DND-41 (cell line): Measurements from ENCODE around the gene COBL.

Experiments
- ATAC-seq: fragments of 200-7000 bp; cut with Tn5 transposase; 3 replicates; pipeline ENCODE4 v1.9.1; 2021; ENCODE audit warnings: low read depth; ENCODE audit not compliant: insufficient read depth
- DNase-seq: peaks from one replicate; pipeline ENCODE4 v3.0.0-alpha.2; 2020
- H2AFZ ChIP-seq: 2 replicates; pipeline ENCODE4 v1.6.0; 2012; ENCODE audit warnings: low read depth, low read length
- H3K27ac ChIP-seq: 2 replicates; pipeline ENCODE4 v1.5.1; 2012; ENCODE audit warnings: low read length, inconsistent platforms
- H3K27me3 ChIP-seq: fragments of 200-600 bp; sonication (generic); 2 replicates; pipeline ENCODE4 v1.6.0; 2012; ENCODE audit warnings: low read length, mild to moderate bottlenecking, inconsistent platforms; ENCODE audit not compliant: insufficient read depth, poor library complexity
- H3K36me3 ChIP-seq: 2 replicates; pipeline ENCODE4 v1.5.1; 2012; ENCODE audit warnings: low read length, inconsistent platforms; ENCODE audit not compliant: insufficient read depth
- H3K4me1 ChIP-seq: 2 replicates; pipeline ENCODE4 v1.5.1; 2012; ENCODE audit warnings: mild to moderate bottlenecking, low read length; ENCODE audit not compliant: insufficient read depth
- H3K4me2 ChIP-seq: 2 replicates; pipeline ENCODE4 v1.6.0; 2012; ENCODE audit warnings: mild to moderate bottlenecking, moderate library complexity, low read length, inconsistent platforms; ENCODE audit not compliant: insufficient read depth
- H3K4me3 ChIP-seq, 2 experiments: fragments of 200-600 bp in 1 of 2; shearing (Covaris generic) in 1 of 2; 2 replicates each; pipeline ENCODE4 v1.5.1; 2012 to 2016; ENCODE audit warnings: inconsistent platforms in 2 of 2, low read length in 2 of 2, mild to moderate bottlenecking in 2 of 2, low read depth in 1 of 2, moderate library complexity in 1 of 2
- H3K79me2 ChIP-seq: 2 replicates; pipeline ENCODE4 v1.6.0; 2012; ENCODE audit warnings: low read length, inconsistent platforms; ENCODE audit not compliant: insufficient read depth
- H3K9ac ChIP-seq: 2 replicates; pipeline ENCODE4 v1.6.0; 2012; ENCODE audit warnings: low read depth, mild to moderate bottlenecking, inconsistent platforms, low read length, moderate library complexity
- H3K9me3 ChIP-seq: 2 replicates; pipeline ENCODE4 v1.5.1; 2012; ENCODE audit warnings: low read length, moderate library complexity, mild to moderate bottlenecking, inconsistent platforms; ENCODE audit not compliant: insufficient read depth, severe bottlenecking
- H4K20me1 ChIP-seq: 2 replicates; pipeline ENCODE4 v1.6.0; 2012; ENCODE audit warnings: low read length; ENCODE audit not compliant: insufficient read depth
- EZH2 ChIP-seq: IDR thresholded peaks from 3 replicates; pipeline ENCODE4 v1.6.1; 2012; ENCODE audit warnings: borderline replicate concordance, low read depth, mild to moderate bottlenecking, moderate library complexity, low read length, inconsistent platforms; ENCODE audit not compliant: severe bottlenecking
- TF ChIP-seq, protein P1 (sequence below): IDR thresholded peaks from 2 replicates; pipeline ENCODE4 v1.5.1; 2012; ENCODE audit warnings: borderline replicate concordance, low read length, moderate library complexity, mild to moderate bottlenecking; ENCODE audit not compliant: poor library complexity, severe bottlenecking; ENCODE audit errors: extremely low read depth

Gene COBL

DNA sequence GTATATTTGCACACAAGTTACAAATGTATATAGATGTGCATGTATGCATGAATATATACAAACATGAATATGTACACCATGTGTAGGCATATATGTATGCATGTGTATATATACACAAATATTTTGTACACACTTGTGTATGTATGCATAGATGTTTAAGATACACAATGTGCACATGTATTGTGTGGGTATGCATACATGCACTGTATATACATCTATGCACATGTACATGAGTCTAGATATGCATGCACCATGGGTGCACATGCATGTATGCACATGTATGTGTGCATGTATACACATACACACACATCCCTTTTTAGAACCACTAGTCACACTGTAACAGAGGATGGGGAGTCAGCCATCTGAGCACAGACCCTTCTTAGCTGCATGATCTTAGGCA, 249.4 kb downstream of the COBL start:
- Histone ChIP-seq H4K20me1 (no peaks in the 10 kb centered on the region), H3K4me3 (no peak overlapping the region), H3K9ac (no peak overlapping the region), H3K36me3 (no peaks in the 10 kb centered on the region), H3K27me3 (peaks cover 6% of the 10 kb centered on the region), H3K9me3 (no peaks in the 10 kb centered on the region), H3K79me2 (no peaks in the 10 kb centered on the region), H3K4me2 (no peak overlapping the region), H3K4me1 (no peaks in the 10 kb centered on the region), H3K27ac (no peak overlapping the region), H2AFZ (no peak overlapping the region)
- ATAC-seq, result no peak
- no peak for DNase-seq
- TF ChIP-seq, protein P1, sequence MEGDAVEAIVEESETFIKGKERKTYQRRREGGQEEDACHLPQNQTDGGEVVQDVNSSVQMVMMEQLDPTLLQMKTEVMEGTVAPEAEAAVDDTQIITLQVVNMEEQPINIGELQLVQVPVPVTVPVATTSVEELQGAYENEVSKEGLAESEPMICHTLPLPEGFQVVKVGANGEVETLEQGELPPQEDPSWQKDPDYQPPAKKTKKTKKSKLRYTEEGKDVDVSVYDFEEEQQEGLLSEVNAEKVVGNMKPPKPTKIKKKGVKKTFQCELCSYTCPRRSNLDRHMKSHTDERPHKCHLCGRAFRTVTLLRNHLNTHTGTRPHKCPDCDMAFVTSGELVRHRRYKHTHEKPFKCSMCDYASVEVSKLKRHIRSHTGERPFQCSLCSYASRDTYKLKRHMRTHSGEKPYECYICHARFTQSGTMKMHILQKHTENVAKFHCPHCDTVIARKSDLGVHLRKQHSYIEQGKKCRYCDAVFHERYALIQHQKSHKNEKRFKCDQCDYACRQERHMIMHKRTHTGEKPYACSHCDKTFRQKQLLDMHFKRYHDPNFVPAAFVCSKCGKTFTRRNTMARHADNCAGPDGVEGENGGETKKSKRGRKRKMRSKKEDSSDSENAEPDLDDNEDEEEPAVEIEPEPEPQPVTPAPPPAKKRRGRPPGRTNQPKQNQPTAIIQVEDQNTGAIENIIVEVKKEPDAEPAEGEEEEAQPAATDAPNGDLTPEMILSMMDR, result no peak
- no peak for TF ChIP-seq EZH2

- Histone ChIP-seq H3K4me1 (no peaks in the 10 kb centered on the region), H3K79me2 (no peaks in the 10 kb centered on the region), H4K20me1 (no peaks in the 10 kb centered on the region), H3K36me3 (no peaks in the 10 kb centered on the region), H3K9ac (no peak overlapping the region), H3K27ac (no peak overlapping the region), H2AFZ (no peak overlapping the region), H3K9me3 (no peaks in the 10 kb centered on the region), H3K4me2 (no peak overlapping the region), H3K27me3 (peaks cover 6% of the 10 kb centered on the region), H3K4me3 (no peak overlapping the region)
- DNase-seq (no peak), ATAC-seq (no peak)
- TF ChIP-seq, protein P1, result no peak
- no peak for TF ChIP-seq EZH2
Observed at GRCh38 chr7:51066405-51066882, 250.2 kb downstream of the COBL start.

DNA sequence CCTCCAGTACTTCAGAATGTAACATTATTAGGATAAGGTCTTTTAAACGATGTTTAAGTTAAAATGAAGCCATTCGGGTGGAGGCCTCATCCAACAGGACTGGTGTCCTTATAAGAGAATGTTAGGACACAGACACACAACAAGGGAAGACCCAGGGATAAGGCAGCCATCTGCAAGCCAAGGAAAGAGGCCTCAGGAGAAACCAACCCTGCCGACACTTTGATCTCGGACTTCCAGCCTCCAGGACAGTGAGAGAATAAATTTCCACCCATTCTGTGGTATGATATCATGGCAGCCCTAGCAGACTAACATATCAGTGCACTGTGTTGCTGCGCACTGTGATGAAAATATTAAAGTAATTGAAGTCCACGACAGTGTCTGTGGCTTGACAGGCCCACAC, 250.8 kb downstream of the COBL start:
- no peak for DNase-seq
- Histone ChIP-seq H3K9me3 (no peaks in the 10 kb centered on the region), H3K27ac (no peak overlapping the region), H3K79me2 (no peaks in the 10 kb centered on the region), H3K4me2 (no peak overlapping the region), H3K4me3 (no peak overlapping the region), H3K27me3 (peaks cover 6% of the 10 kb centered on the region), H3K4me1 (no peaks in the 10 kb centered on the region), H2AFZ (no peak overlapping the region), H3K9ac (no peak overlapping the region), H4K20me1 (no peaks in the 10 kb centered on the region), H3K36me3 (no peaks in the 10 kb centered on the region)
- TF ChIP-seq, protein P1, result no peak
- no peak for TF ChIP-seq EZH2
- ATAC-seq, result no peak

GRCh38 chr7:51064688-51065087, 251.9 kb downstream of the COBL start:
- H3K79me2 ChIP-seq, result no peaks in the 10 kb centered on the region
- ATAC-seq (no peak), DNase-seq (no peak)
- no peak overlapping the region for H3K27ac ChIP-seq
- no peaks in the 10 kb centered on the region for H3K9me3 ChIP-seq
- H3K4me2 ChIP-seq, result no peak overlapping the region
- H4K20me1 ChIP-seq, result no peaks in the 10 kb centered on the region
- peaks cover 6% of the 10 kb centered on the region for H3K27me3 ChIP-seq
- no peak overlapping the region for H3K4me3 ChIP-seq
- H3K4me1 ChIP-seq, result no peaks in the 10 kb centered on the region
- no peak overlapping the region for H3K9ac ChIP-seq
- H3K36me3 ChIP-seq, result no peaks in the 10 kb centered on the region
- TF ChIP-seq EZH2, result no peak
- TF ChIP-seq, protein P1, result no peak
- H2AFZ ChIP-seq, result no peak overlapping the region
